HEK293 (cell line): ENCODE data around the gene RIN3.
A peak's percentile ranks its signal among the peaks of the same experiment; 100 is the strongest.

Experiments
- CTCF ChIA-PET: fragments of 350-600 bp; formaldehyde crosslinking; extraction: SDS; loops from one replicate; lab custom pipeline; 2021; ENCODE audit warnings: antibody characterized with exemption; lab: Yijun Ruan, JAX
- POLR2A ChIA-PET: fragments of 300-600 bp; formaldehyde crosslinking; extraction: SDS; loops from one replicate; lab custom pipeline; 2020; ENCODE audit warnings: antibody characterized with exemption, inconsistent platforms; lab: Yijun Ruan, JAX
- H3K27ac ChIP-seq: fragments of 200-500 bp; sonication (Bioruptor generic); 2 replicates; pipeline ENCODE4 v1.5.1; 2014; ENCODE audit warnings: low read depth, low read length, control low read depth, inconsistent platforms; ENCODE audit errors: extremely low read depth
- H3K36me3 ChIP-seq, 2 experiments: fragments of 200-500 bp in 1 of 2; sonication (Bioruptor generic) in 1 of 2; 1 replicate in 1 of 2; 2 replicates in 1 of 2; pipeline ENCODE4 v1.5.1; 2014 to 2017; ENCODE audit warnings: inconsistent platforms in 2 of 2, low read length in 2 of 2; ENCODE audit not compliant: control insufficient read depth in 2 of 2, insufficient read depth in 1 of 2
- H3K4me1 ChIP-seq: fragments of 200-500 bp; sonication (Bioruptor generic); 2 replicates; pipeline ENCODE4 v1.5.1; 2014; ENCODE audit warnings: mild to moderate bottlenecking, low read length, inconsistent platforms; ENCODE audit not compliant: control insufficient read depth, insufficient read depth
- H3K4me3 ChIP-seq: 2 replicates; pipeline ENCODE4 v1.5.1; 2011; ENCODE audit warnings: low read depth, mild to moderate bottlenecking, control low read depth, low read length, moderate library complexity
- H3K9me3 ChIP-seq: fragments of 200-500 bp; sonication (Bioruptor generic); 2 replicates; pipeline ENCODE4 v1.5.1; 2014; ENCODE audit warnings: low read depth, low read length, inconsistent platforms; ENCODE audit not compliant: control insufficient read depth, insufficient read depth
- AEBP2 ChIP-seq: fragments of 450-650 bp; formaldehyde crosslinking; IDR thresholded peaks from 2 replicates; pipeline ENCODE4 v1.5.1; 2016; ENCODE audit warnings: missing biosample characterization, missing genetic modification characterization, borderline replicate concordance
- HOXA7 ChIP-seq: sonication (generic); formaldehyde crosslinking; IDR thresholded peaks from 2 replicates; pipeline ENCODE4 v1.8.1; 2022; ENCODE audit warnings: missing genetic modification reagents, borderline replicate concordance
- KLF1 ChIP-seq: fragments of 450-650 bp; formaldehyde crosslinking; IDR thresholded peaks from 2 replicates; pipeline ENCODE4 v1.5.1; 2016; ENCODE audit warnings: missing biosample characterization, missing genetic modification characterization
- REST ChIP-seq: fragments of 450-650 bp; formaldehyde crosslinking; IDR thresholded peaks from 2 replicates; pipeline ENCODE4 v1.5.1; 2016; ENCODE audit warnings: missing biosample characterization, missing genetic modification characterization
- SALL2 ChIP-seq: fragments of 450-650 bp; formaldehyde crosslinking; IDR thresholded peaks from 2 replicates; pipeline ENCODE4 v1.5.0; 2017; ENCODE audit warnings: missing biosample characterization, mild to moderate bottlenecking, missing genetic modification characterization, borderline replicate concordance
- SCRT2 ChIP-seq: fragments of 450-650 bp; formaldehyde crosslinking; IDR thresholded peaks from 2 replicates; pipeline ENCODE4 v1.5.1; 2016; ENCODE audit warnings: missing biosample characterization, missing genetic modification characterization
- WT1 ChIP-seq: fragments of 450-650 bp; formaldehyde crosslinking; IDR thresholded peaks from 2 replicates; pipeline ENCODE4 v1.5.1; 2016; ENCODE audit warnings: missing biosample characterization, missing genetic modification characterization
- ZBTB7A ChIP-seq: fragments of 450-650 bp; formaldehyde crosslinking; IDR thresholded peaks from 2 replicates; pipeline ENCODE4 v1.5.1; 2016; ENCODE audit warnings: low read depth, missing biosample characterization, missing genetic modification characterization
- ZIC2 ChIP-seq: fragments of 450-650 bp; formaldehyde crosslinking; IDR thresholded peaks from 2 replicates; pipeline ENCODE4 v1.5.1; 2016; ENCODE audit warnings: missing biosample characterization, missing genetic modification characterization
- ZNF146 ChIP-seq: fragments of 450-650 bp; formaldehyde crosslinking; IDR thresholded peaks from 2 replicates; pipeline ENCODE4 v1.5.1; 2016; ENCODE audit warnings: missing biosample characterization, missing genetic modification characterization
- ZNF223 ChIP-seq: fragments of 450-650 bp; formaldehyde crosslinking; IDR thresholded peaks from 2 replicates; pipeline ENCODE4 v1.5.1; 2016; ENCODE audit warnings: missing biosample characterization, missing genetic modification characterization
- ZNF350 ChIP-seq: fragments of 450-650 bp; formaldehyde crosslinking; IDR thresholded peaks from 2 replicates; pipeline ENCODE4 v1.5.0; 2017; ENCODE audit warnings: missing biosample characterization, mild to moderate bottlenecking, missing genetic modification characterization
- ZNF423 ChIP-seq: fragments of 450-650 bp; formaldehyde crosslinking; IDR thresholded peaks from 2 replicates; pipeline ENCODE4 v1.5.1; 2016; ENCODE audit warnings: missing biosample characterization, missing genetic modification characterization
- ZNF48 ChIP-seq: fragments of 450-650 bp; formaldehyde crosslinking; IDR thresholded peaks from 2 replicates; pipeline ENCODE4 v1.5.1; 2016; ENCODE audit warnings: missing biosample characterization, missing genetic modification characterization
- ZNF561 ChIP-seq: fragments of 450-650 bp; IDR thresholded peaks from 2 replicates; pipeline ENCODE4 v1.5.1; 2018; ENCODE audit warnings: missing biosample characterization, missing genetic modification characterization, borderline replicate concordance
- ZNF654 ChIP-seq: fragments of 450-650 bp; formaldehyde crosslinking; IDR thresholded peaks from 2 replicates; pipeline ENCODE4 v1.5.1; 2016; ENCODE audit warnings: low read depth, missing biosample characterization, missing genetic modification characterization
- ZSCAN30 ChIP-seq: fragments of 450-650 bp; IDR thresholded peaks from 2 replicates; pipeline ENCODE4 v1.5.1; 2018; ENCODE audit warnings: missing biosample characterization, mild to moderate bottlenecking, missing genetic modification characterization, moderate library complexity
- TF ChIP-seq, protein P1 (sequence below): fragments of 450-650 bp; formaldehyde crosslinking; IDR thresholded peaks from 2 replicates; pipeline ENCODE4 v1.5.1; 2016; ENCODE audit warnings: missing biosample characterization, missing genetic modification characterization

Gene RIN3

GRCh38 chr14:92688434-92689375 is 175.1 kb downstream of the RIN3 start:
- ChIA-PET POLR2A (interaction anchor here (0.6 to 0.9 kb wide), 2 partner anchors 26 to 333 kb away, joined by 3 to 4 read pairs; no protein-coding TSS in a partner anchor), CTCF (interaction anchor here (0.6 to 3.2 kb wide), 7 partner anchors 11 to 895 kb away, joined by 3 to 16 read pairs (median 5); no protein-coding TSS in a partner anchor)
- Histone ChIP-seq H3K4me3 (no peak overlapping the region), H3K36me3 (no peaks in the 10 kb centered on the region), H3K4me1 (no peaks in the 10 kb centered on the region), H3K9me3 (no peaks in the 10 kb centered on the region), H3K27ac (no peak overlapping the region)
- TF ChIP-seq AEBP2 = no peak
- peak; percentile 29; the same call in 1 of the 2 replicates for TF ChIP-seq KLF1 (tag by site-specific recombination)

DNA sequence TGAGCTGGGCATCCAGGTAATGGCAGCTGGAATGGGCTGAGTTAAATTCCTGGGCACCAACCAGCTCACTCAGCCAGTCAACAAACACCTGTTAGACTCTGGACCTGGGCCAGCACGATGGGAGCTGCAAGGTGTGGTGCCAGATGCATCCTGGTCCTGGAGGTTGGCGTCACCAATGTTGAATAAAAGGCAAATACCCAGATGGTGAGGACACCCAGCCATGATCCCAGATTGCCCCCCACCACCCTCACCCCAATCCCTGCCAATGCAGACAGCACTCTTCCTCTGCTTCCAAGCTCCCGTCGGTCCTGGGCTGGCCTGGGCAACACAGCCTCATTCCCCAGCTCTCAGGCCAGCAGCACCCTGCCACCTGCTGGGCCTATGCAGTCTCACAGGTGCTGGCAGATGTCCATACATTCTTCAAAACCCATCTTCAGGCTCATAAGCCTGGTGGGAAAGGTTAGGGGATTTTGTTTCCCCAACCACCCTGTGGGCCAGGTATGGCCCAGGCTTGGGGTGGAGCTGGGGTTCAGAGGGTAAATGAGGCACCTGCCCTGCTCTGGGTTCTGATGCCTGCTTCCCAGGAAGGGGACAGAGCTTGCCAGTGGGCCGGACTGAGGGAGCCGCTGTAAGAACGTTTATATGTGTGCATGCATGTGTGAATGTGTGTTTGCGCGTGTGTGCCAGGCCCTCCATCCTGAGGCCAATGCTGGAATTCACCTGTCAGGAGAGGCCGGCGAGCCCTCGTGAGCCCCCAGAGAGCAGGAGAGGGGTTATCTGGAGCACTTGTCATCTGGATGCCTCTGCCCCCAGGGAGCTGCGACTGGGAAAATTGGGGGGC is 176.8 kb downstream of the RIN3 start:
- TF ChIP-seq ZBTB7A (tag by site-specific recombination) = no peak
- TF ChIP-seq, protein P1, sequence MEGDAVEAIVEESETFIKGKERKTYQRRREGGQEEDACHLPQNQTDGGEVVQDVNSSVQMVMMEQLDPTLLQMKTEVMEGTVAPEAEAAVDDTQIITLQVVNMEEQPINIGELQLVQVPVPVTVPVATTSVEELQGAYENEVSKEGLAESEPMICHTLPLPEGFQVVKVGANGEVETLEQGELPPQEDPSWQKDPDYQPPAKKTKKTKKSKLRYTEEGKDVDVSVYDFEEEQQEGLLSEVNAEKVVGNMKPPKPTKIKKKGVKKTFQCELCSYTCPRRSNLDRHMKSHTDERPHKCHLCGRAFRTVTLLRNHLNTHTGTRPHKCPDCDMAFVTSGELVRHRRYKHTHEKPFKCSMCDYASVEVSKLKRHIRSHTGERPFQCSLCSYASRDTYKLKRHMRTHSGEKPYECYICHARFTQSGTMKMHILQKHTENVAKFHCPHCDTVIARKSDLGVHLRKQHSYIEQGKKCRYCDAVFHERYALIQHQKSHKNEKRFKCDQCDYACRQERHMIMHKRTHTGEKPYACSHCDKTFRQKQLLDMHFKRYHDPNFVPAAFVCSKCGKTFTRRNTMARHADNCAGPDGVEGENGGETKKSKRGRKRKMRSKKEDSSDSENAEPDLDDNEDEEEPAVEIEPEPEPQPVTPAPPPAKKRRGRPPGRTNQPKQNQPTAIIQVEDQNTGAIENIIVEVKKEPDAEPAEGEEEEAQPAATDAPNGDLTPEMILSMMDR = peak; percentile 75
- TF ChIP-seq ZNF223 (tag by site-specific recombination) = no peak
- no peak for TF ChIP-seq REST (tag by site-specific recombination)
- TF ChIP-seq ZNF561 (tag by site-specific recombination) = no peak
- TF ChIP-seq ZNF48 (tag by site-specific recombination) = no peak
- no peak for TF ChIP-seq ZNF423 (tag by site-specific recombination)
- TF ChIP-seq HOXA7 (CRISPR knock-in tag) = no peak
- no peak for TF ChIP-seq ZIC2 (tag by site-specific recombination)
- TF ChIP-seq ZNF350 = no peak
- no peak for TF ChIP-seq SALL2 (tag by site-specific recombination)
- peak; percentile 19; the same call in 1 of the 2 replicates for TF ChIP-seq ZNF654 (tag by site-specific recombination)
- no peak for TF ChIP-seq ZNF146 (tag by site-specific recombination)
- no peak for TF ChIP-seq WT1
- TF ChIP-seq SCRT2 (tag by site-specific recombination) = peak; percentile 88
- TF ChIP-seq ZSCAN30 = no peak
- H3K27ac ChIP-seq = no peak overlapping the region
- H3K36me3 ChIP-seq = no peaks in the 10 kb centered on the region
- CTCF ChIA-PET = interaction anchor here (0.6 to 3.0 kb wide), 11 partner anchors 13 to 1400 kb away, joined by 3 to 16 read pairs (median 3); no protein-coding TSS in a partner anchor
- no peaks in the 10 kb centered on the region for H3K4me1 ChIP-seq
- H3K9me3 ChIP-seq = no peaks in the 10 kb centered on the region
- H3K4me3 ChIP-seq = no peak overlapping the region
- POLR2A ChIA-PET = interaction anchor here (0.8 to 2.1 kb wide), 2 partner anchors 58 to 568 kb away, joined by 3 to 7 read pairs; partner anchors contain the start of gene LGMN
